WTC11 (cell line): ENCODE results near the gene CDKN2AIPNL. TPM values are rescaled to one million over a fixed set of nuclear protein-coding genes. Genes with fewer than 3 reads are reported as not detected.

Experiments used
- ATAC-seq: fragments of 200-7000 bp; cut with Tn5 transposase; 2 replicates; pipeline ENCODE4 v1.10.0; 2021; ENCODE audit warnings: mild to moderate bottlenecking, moderate library complexity
- CTCF ChIA-PET: fragments of 300-600 bp; sonication (Branson Sonifier 250); formaldehyde crosslinking; loops from one replicate; lab custom pipeline; 2021; ENCODE audit warnings: antibody characterized with exemption; lab: Charles Lee
- POLR2A ChIA-PET: fragments of 350-600 bp; sonication (Branson Sonifier 250); formaldehyde crosslinking; loops from one replicate; lab custom pipeline; 2021; ENCODE audit warnings: antibody characterized with exemption; lab: Charles Lee
- DNase-seq: peaks from one replicate; pipeline ENCODE4 v3.0.0; 2021; ENCODE audit warnings: low spot score
- H3K27ac Mint-ChIP-seq: 2 replicates; pipeline ENCODE4 v1.8.0; 2021; ENCODE audit warnings: mixed read lengths
- H3K27me3 Mint-ChIP-seq: 2 replicates; pipeline ENCODE4 v1.8.0; 2021; ENCODE audit warnings: low read depth, mild to moderate bottlenecking, moderate library complexity, mixed read lengths
- H3K36me3 Mint-ChIP-seq: 2 replicates; pipeline ENCODE4 v1.8.0; 2021; ENCODE audit warnings: mixed read lengths
- H3K4me1 Mint-ChIP-seq: 2 replicates; pipeline ENCODE4 v1.8.0; 2022; ENCODE audit warnings: mixed read lengths
- H3K4me3 Mint-ChIP-seq: 2 replicates; pipeline ENCODE4 v1.8.0; 2021; ENCODE audit warnings: mild to moderate bottlenecking, moderate library complexity, mixed read lengths
- H3K9me3 Mint-ChIP-seq: 2 replicates; pipeline ENCODE4 v1.8.0; 2021; ENCODE audit warnings: mixed read lengths
- CREB1 ChIP-seq: sonication (generic); formaldehyde crosslinking; IDR thresholded peaks from 2 replicates; pipeline ENCODE4 v1.8.0; 2023; ENCODE audit warnings: mild to moderate bottlenecking, missing genetic modification reagents
- ELF4 ChIP-seq: sonication (generic); formaldehyde crosslinking; IDR thresholded peaks from 2 replicates; pipeline ENCODE4 v1.8.1; 2022; ENCODE audit warnings: low read depth, mild to moderate bottlenecking, moderate library complexity, missing genetic modification reagents
- FOXP1 ChIP-seq: sonication (generic); formaldehyde crosslinking; IDR thresholded peaks from 2 replicates; pipeline ENCODE4 v1.8.0; 2022; ENCODE audit warnings: missing genetic modification reagents, mild to moderate bottlenecking, moderate library complexity, borderline replicate concordance
- FOXP4 ChIP-seq: sonication (generic); formaldehyde crosslinking; IDR thresholded peaks from 2 replicates; pipeline ENCODE4 v1.8.0; 2022; ENCODE audit warnings: mild to moderate bottlenecking, missing genetic modification reagents
- GTF2I ChIP-seq: fragments of 250-450 bp; sonication (Bioruptor Pico); conservative IDR thresholded peaks from 2 replicates; pipeline ENCODE4 v1.4.0; 2021; ENCODE audit warnings: mild to moderate bottlenecking
- HMGA2 ChIP-seq: fragments of 250-450 bp; sonication (Bioruptor Pico); IDR thresholded peaks from 2 replicates; pipeline ENCODE4 v1.4.0; 2021; ENCODE audit warnings: mild to moderate bottlenecking, moderate library complexity
- JUN ChIP-seq: sonication (generic); formaldehyde crosslinking; IDR thresholded peaks from 2 replicates; pipeline ENCODE4 v1.8.0; 2023; ENCODE audit warnings: mild to moderate bottlenecking, missing genetic modification reagents
- KAT7 ChIP-seq: sonication (generic); formaldehyde crosslinking; IDR thresholded peaks from 2 replicates; pipeline ENCODE4 v1.8.1; 2023; ENCODE audit warnings: missing genetic modification reagents, mild to moderate bottlenecking, borderline replicate concordance
- NFYB ChIP-seq: sonication (generic); formaldehyde crosslinking; conservative IDR thresholded peaks from 2 replicates; pipeline ENCODE4 v1.8.0; 2022; ENCODE audit warnings: low read depth, missing genetic modification reagents
- PRDM15 ChIP-seq: sonication (generic); formaldehyde crosslinking; IDR thresholded peaks from 2 replicates; pipeline ENCODE4 v1.8.0; 2022; ENCODE audit warnings: missing genetic modification reagents
- TEAD1 ChIP-seq: sonication (generic); formaldehyde crosslinking; IDR thresholded peaks from 2 replicates; pipeline ENCODE4 v1.8.0; 2022; ENCODE audit warnings: mild to moderate bottlenecking, missing genetic modification reagents
- TEAD4 ChIP-seq: sonication (generic); formaldehyde crosslinking; IDR thresholded peaks from 2 replicates; pipeline ENCODE4 v1.8.0; 2022; ENCODE audit warnings: mild to moderate bottlenecking, missing genetic modification reagents
- TP53 ChIP-seq: sonication (generic); formaldehyde crosslinking; IDR thresholded peaks from 2 replicates; pipeline ENCODE4 v1.8.1; 2023; ENCODE audit warnings: mild to moderate bottlenecking, missing genetic modification reagents
- ZNF121 ChIP-seq: sonication (generic); formaldehyde crosslinking; IDR thresholded peaks from 2 replicates; pipeline ENCODE4 v1.8.0; 2023; ENCODE audit warnings: missing genetic modification reagents
- ZNF512 ChIP-seq: sonication (generic); formaldehyde crosslinking; IDR thresholded peaks from 2 replicates; pipeline ENCODE4 v1.8.1; 2022; ENCODE audit warnings: missing genetic modification reagents, borderline replicate concordance
- ZSCAN18 ChIP-seq: fragments of 250-450 bp; sonication (Bioruptor Pico); IDR thresholded peaks from 2 replicates; pipeline ENCODE4 v2.1.2; 2022; ENCODE audit warnings: mild to moderate bottlenecking, moderate library complexity
- total RNA-seq: library from RNA; stranded (reverse); gene quantifications from 3 replicates; pipeline ENCODE4 v1.2.3, GENCODE V29; 2021
- TF ChIP-seq, protein P1 (sequence below): fragments of 250-450 bp; sonication (Bioruptor Pico); IDR thresholded peaks from 2 replicates; pipeline ENCODE4 v1.9.0; 2021; ENCODE audit warnings: mild to moderate bottlenecking, borderline replicate concordance
- TF ChIP-seq, protein P2 (sequence below): sonication (generic); formaldehyde crosslinking; IDR thresholded peaks from 2 replicates; pipeline ENCODE4 v1.8.1; 2023; ENCODE audit warnings: mild to moderate bottlenecking, missing genetic modification reagents

Gene CDKN2AIPNL
- total RNA-seq, 1 experiment from 2014 or later, result 54.3 TPM

DNA sequence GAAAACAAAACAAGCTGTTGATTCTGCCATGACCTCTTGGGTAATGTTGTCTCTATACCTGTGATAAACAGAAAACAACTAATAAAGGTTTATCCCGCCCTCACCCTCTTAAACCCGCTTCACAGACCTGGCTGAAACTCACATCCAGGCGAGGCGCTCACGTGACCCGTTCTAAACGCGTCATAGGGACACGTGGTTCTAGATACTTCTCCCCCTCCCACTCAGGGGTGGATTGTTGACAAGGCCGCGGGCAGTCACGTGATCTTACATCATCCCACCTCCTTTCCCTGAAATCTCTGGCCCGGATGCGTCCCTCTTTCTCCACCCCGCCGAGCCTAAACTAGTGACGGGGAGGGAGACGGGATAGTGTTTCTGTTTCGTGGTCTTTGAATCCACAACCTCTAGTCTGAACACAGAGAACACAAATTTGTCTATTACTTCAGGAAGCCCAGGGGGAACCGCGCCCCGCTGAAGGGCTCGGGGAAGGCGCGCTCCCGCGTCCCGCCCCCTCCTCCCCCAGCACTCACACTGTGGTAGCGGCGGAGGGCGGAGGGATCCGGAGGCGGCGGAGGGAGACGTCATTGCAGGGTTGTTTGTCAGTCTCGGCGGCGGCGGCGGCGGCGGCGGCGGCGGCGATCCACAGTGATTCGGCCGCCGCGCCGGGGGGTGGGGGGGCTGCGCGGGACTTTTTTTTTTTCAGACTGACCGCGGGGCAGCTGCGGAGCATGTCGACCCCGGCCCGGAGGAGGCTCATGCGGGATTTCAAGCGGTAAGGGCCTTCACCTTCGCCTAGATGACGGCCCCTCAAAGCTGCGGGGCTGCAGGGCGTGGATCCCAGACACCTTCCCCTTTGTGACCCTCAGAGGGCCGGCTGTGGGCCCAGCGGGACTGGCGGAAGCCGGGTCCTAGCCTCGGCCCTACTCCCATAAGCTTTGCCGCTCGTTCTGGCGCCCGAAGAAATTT, 40.5 kb downstream of the CDKN2AIPNL start, which contains the start of gene UBE2B (continued):
- no peak for TF ChIP-seq PRDM15
- no peak for TF ChIP-seq KAT7 (CRISPR knock-in tag)
- no peak for TF ChIP-seq GTF2I (CRISPR knock-in tag)

DNA sequence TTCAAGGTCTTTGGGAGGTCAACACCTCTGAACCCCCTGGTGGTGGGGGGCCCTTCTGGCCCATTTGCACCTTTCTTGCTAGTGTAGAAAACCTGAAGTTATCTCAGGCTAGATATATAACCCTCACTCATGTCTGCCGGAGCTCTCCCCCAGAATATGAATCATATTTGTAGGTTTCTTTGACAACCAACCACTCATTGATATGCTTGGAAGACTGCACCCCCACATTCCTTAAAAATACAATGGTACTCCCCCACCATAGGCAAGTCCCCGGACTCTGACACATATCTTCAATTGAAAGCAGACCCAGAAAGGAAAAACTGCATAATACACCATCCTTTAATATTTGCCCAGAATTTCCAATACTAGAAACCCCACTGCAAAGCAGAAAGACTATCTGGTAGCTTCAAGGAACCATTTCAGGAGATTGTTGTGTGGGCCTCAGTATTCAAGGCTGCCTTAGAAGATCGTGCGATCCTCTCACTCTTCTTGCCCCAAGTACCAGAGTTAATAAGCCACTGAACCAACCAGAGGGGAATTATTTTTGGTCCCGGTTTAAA, 41.3 kb downstream of the CDKN2AIPNL start:
- Mint-ChIP-seq H3K27ac (peak overlapping the region; percentile 100), H3K4me3 (peak overlapping the region; percentile 96), H3K4me1 (peaks cover 31% of the 10 kb centered on the region), H3K9me3 (peaks cover 7% of the 10 kb centered on the region), H3K36me3 (peaks cover 10% of the 10 kb centered on the region), H3K27me3 (peaks cover 4% of the 10 kb centered on the region; the same call in 1 of the 2 replicates)
- POLR2A ChIA-PET, result no interaction called here
- no peak for TF ChIP-seq CREB1 (CRISPR knock-in tag)
- TF ChIP-seq FOXP4 (CRISPR knock-in tag), result no peak
- TF ChIP-seq ELF4, result no peak
- no peak for TF ChIP-seq NFYB (CRISPR knock-in tag)
- TF ChIP-seq, protein P1, sequence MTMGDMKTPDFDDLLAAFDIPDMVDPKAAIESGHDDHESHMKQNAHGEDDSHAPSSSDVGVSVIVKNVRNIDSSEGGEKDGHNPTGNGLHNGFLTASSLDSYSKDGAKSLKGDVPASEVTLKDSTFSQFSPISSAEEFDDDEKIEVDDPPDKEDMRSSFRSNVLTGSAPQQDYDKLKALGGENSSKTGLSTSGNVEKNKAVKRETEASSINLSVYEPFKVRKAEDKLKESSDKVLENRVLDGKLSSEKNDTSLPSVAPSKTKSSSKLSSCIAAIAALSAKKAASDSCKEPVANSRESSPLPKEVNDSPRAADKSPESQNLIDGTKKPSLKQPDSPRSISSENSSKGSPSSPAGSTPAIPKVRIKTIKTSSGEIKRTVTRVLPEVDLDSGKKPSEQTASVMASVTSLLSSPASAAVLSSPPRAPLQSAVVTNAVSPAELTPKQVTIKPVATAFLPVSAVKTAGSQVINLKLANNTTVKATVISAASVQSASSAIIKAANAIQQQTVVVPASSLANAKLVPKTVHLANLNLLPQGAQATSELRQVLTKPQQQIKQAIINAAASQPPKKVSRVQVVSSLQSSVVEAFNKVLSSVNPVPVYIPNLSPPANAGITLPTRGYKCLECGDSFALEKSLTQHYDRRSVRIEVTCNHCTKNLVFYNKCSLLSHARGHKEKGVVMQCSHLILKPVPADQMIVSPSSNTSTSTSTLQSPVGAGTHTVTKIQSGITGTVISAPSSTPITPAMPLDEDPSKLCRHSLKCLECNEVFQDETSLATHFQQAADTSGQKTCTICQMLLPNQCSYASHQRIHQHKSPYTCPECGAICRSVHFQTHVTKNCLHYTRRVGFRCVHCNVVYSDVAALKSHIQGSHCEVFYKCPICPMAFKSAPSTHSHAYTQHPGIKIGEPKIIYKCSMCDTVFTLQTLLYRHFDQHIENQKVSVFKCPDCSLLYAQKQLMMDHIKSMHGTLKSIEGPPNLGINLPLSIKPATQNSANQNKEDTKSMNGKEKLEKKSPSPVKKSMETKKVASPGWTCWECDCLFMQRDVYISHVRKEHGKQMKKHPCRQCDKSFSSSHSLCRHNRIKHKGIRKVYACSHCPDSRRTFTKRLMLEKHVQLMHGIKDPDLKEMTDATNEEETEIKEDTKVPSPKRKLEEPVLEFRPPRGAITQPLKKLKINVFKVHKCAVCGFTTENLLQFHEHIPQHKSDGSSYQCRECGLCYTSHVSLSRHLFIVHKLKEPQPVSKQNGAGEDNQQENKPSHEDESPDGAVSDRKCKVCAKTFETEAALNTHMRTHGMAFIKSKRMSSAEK (CRISPR knock-in tag), result no peak
- TF ChIP-seq FOXP1 (CRISPR knock-in tag), result no peak
- TF ChIP-seq ZNF512, result no peak
- no peak for TF ChIP-seq TEAD4 (CRISPR knock-in tag)
- no peak for TF ChIP-seq TEAD1 (CRISPR knock-in tag)
- no peak for TF ChIP-seq TP53 (CRISPR knock-in tag)
- TF ChIP-seq JUN (CRISPR knock-in tag), result no peak
- TF ChIP-seq HMGA2 (CRISPR knock-in tag), result no peak
- TF ChIP-seq, protein P2, sequence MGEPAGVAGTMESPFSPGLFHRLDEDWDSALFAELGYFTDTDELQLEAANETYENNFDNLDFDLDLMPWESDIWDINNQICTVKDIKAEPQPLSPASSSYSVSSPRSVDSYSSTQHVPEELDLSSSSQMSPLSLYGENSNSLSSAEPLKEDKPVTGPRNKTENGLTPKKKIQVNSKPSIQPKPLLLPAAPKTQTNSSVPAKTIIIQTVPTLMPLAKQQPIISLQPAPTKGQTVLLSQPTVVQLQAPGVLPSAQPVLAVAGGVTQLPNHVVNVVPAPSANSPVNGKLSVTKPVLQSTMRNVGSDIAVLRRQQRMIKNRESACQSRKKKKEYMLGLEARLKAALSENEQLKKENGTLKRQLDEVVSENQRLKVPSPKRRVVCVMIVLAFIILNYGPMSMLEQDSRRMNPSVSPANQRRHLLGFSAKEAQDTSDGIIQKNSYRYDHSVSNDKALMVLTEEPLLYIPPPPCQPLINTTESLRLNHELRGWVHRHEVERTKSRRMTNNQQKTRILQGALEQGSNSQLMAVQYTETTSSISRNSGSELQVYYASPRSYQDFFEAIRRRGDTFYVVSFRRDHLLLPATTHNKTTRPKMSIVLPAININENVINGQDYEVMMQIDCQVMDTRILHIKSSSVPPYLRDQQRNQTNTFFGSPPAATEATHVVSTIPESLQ (CRISPR knock-in tag), result no peak
- no peak for TF ChIP-seq ZNF121 (CRISPR knock-in tag)
- no peak for TF ChIP-seq ZSCAN18 (CRISPR knock-in tag)
- ATAC-seq, result no peak
- CTCF ChIA-PET, result no interaction called here
- DNase-seq, result no peak
